ENCODE results near the gene FNBP1. TPM values are rescaled to one million over a fixed set of nuclear protein-coding genes. Genes with fewer than 3 reads are reported as not detected.

Gene FNBP1
- total and polyA plus RNA-seq, 2 experiments from 2014 or later: 26.6 to 28.8 TPM

- TF ChIP-seq ZNF462 (CRISPR knock-in tag; IDR thresholded peaks at IDR 0.05) (no peak), NANOG (IDR thresholded peaks at IDR 0.05; ENCODE audit: borderline replicate concordance) (no peak)
Measured at GRCh38 chr9:129939431-129939830, 103.6 kb downstream of the FNBP1 start (continued).

- H3K4me1 Mint-ChIP-seq: peaks cover 29% of the 10 kb centered on the region
- no peak overlapping the region for H3K4me3 Mint-ChIP-seq
- H3K36me3 ChIP-seq (ENCODE audit: insufficient read depth): no peaks in the 10 kb centered on the region
- H3K36me3 Mint-ChIP-seq (ENCODE audit: low read depth): peaks cover 30% of the 10 kb centered on the region
- no peaks in the 10 kb centered on the region for H3K79me2 ChIP-seq (replicated peaks; ENCODE audit: insufficient read depth)
- no peak overlapping the region for H2AFZ ChIP-seq
- H3K4me1 ChIP-seq (ENCODE audit: insufficient read depth): peaks cover 29% of the 10 kb centered on the region
- H3K4me3 ChIP-seq: no peak overlapping the region
- peaks cover 2% of the 10 kb centered on the region for H3K27me3 Mint-ChIP-seq (ENCODE audit: insufficient read depth, low read depth, poor library complexity)
- no peaks in the 10 kb centered on the region; the same call in 1 of the 2 replicates for H3F3A ChIP-seq (replicated peaks; ENCODE audit: low read depth)
- no peaks in the 10 kb centered on the region for H4K20me1 ChIP-seq (replicated peaks; ENCODE audit: insufficient read depth)
- ATAC-seq: peak; percentile 77
- H3K4me2 ChIP-seq: peak overlapping the region; percentile 63
- H3K27ac Mint-ChIP-seq: peak overlapping the region; percentile 80
- H3K27me3 ChIP-seq (ENCODE audit: insufficient read depth): no peaks in the 10 kb centered on the region
- DNase-seq (ENCODE audit: low spot score): peak; percentile 47
- H3K27ac ChIP-seq (ENCODE audit: low read depth): peak overlapping the region; percentile 21
- no peaks in the 10 kb centered on the region for H3K9me2 ChIP-seq (ENCODE audit: insufficient read depth)
- peaks cover 8% of the 10 kb centered on the region for H3K9me3 Mint-ChIP-seq
- TF ChIP-seq ETS1 (IDR thresholded peaks at IDR 0.05) (no peak), CTCF (conservative IDR thresholded peaks at IDR 0.05; ENCODE audit: low read depth in 2 of 2) (no peak), JUNB (IDR thresholded peaks at IDR 0.05; ENCODE audit: unreplicated experiment) (no peak), EZH2 (IDR thresholded peaks at IDR 0.05; ENCODE audit: low read depth, unreplicated experiment) (no peak), ZNF331 (CRISPR knock-in tag; IDR thresholded peaks at IDR 0.05; ENCODE audit: low read depth) (no peak), ZNF114 (CRISPR knock-in tag; IDR thresholded peaks at IDR 0.05) (no peak), CREB1 (CRISPR knock-in tag; IDR thresholded peaks at IDR 0.05; ENCODE audit: low read depth) (no peak), REST (IDR thresholded peaks at IDR 0.05; ENCODE audit: unreplicated experiment) (no peak), NANOG (IDR thresholded peaks at IDR 0.05; ENCODE audit: borderline replicate concordance) (no peak)
Measured at GRCh38 chr9:129938291-129938979, 104.6 kb downstream of the FNBP1 start.
